ENCODE data around the gene RPP14. TPM values are rescaled to one million over a fixed set of nuclear protein-coding genes. Genes with fewer than 3 reads are reported as not detected.
"Not testable (repeated sequence)": the region's sequence is repeated elsewhere in the genome, so short reads cannot be mapped to it uniquely, and the experiment has no call there.

Gene RPP14
- 20.0 and 23.0 TPM in 2 replicates for total RNA-seq (2014; rRNA removed; shearing (Covaris generic))
- polyA plus RNA-seq (2015; cell fraction: cytosol; rRNA removed), result 16.8 and 17.5 TPM in 2 replicates
- 14.2 and 16.2 TPM in 2 replicates for polyA plus RNA-seq (2015; cell fraction: nucleus; rRNA removed)

- DNase-seq (ENCODE audit: low read depth), result peak; percentile 95
Measured at GRCh38 chr3:58305882-58306711, at the start of gene RPP14, which contains the start of gene HTD2. RPP14 (plus strand) TSS chr3:58306245; CDS start chr3:58310330, 4,085 bp downstream. HTD2 (plus strand) TSS chr3:58306520; CDS start chr3:58317614, 11,094 bp downstream.

- no peak for DNase-seq (ENCODE audit: low read depth)
Measured at GRCh38 chr3:58256511-58256910, 49.5 kb upstream of the RPP14 start.

- DNase-seq (ENCODE audit: low read depth), result no peak
Measured at GRCh38 chr3:58258392-58259055, 47.5 kb upstream of the RPP14 start.

GRCh38 chr3:58260261-58260731 lies 45.7 kb upstream of the RPP14 start:
- DNase-seq (ENCODE audit: low read depth), result peak; percentile 95

DNA sequence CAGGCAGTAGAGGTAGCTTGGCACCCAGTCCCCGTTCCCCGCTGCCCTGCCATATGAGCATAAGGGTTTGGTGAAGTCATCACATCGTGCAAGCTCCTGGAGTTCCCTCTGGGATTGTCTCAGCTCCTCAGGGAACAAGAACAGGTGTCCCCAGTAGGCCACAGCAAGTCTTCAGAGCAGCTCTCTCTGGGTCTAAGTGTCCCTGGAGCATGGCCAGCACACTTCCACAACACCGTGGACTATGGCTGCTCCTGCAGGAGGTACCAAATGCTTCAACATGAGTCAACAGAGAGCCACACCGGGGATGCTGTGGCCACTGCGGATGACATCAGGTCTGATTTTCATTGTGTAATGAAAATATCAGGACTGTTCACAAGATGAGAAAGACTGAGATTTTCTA lies 45.3 kb upstream of the RPP14 start:
- no peak for DNase-seq (ENCODE audit: low read depth)

DNA sequence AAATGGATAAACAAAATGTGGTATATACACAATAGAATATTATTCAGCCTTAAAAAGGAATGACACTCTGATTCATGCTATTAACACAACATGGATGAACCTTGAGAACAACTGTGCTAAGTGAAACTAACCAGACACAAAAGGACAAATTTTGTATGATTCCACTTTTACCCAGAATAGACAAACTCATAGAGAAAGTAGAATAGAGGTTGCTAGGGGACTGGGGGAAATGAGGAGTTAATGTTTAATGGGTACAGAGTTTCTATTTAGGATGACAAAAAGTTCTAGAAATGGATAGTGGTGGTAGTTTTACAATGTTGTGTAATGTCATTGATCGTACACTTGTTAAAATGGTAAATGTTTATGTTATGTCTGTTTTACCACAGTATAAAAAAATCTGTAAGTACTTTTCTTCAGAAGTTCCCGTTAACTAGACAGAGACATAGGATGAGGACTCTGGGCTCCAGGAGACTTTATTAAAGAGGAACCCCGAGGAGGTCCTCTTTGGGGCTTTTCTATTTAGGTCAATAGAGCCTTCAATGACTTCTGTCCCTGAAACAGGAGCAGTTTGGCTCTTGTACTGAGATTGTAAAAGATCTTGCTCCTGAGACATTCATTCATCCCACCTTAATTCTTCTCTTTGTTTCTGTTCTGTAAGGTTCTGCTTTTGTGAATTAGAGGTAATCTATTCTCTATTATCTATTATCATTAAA lies 43.9 kb upstream of the RPP14 start:
- no peak for DNase-seq (ENCODE audit: low read depth)

DNA sequence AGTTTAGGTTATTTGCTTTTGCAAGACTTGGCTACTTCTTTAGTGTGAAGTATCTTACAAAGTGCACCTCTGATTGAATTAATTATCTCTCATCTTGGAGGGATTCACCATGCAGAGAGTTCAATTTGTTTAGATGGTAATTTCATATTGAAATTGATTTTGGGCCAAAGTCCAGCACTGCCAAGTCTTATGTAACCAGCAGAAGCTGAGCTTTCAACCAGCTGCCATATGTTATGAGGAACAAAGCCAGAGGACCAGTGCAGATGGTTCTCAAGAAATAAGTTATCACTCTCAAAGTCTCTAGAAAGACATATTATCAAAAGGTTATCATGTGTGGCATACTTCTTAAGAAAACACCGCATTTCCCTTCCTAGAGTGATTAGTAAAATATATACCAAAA lies 39.5 kb upstream of the RPP14 start:
- no peak for DNase-seq (ENCODE audit: low read depth)

- DNase-seq (ENCODE audit: low read depth), result not testable (repeated sequence)
Measured at GRCh38 chr3:58267543-58267942, 38.5 kb upstream of the RPP14 start.

- no peak for DNase-seq (ENCODE audit: low read depth)
Measured at GRCh38 chr3:58269356-58269755, 36.7 kb upstream of the RPP14 start.

GRCh38 chr3:58270485-58270884 lies 35.6 kb upstream of the RPP14 start:
- no peak for DNase-seq (ENCODE audit: low read depth)

- peak; percentile 93 for DNase-seq (ENCODE audit: low read depth)
Measured at GRCh38 chr3:58271901-58272501, 34.0 kb upstream of the RPP14 start.

DNA sequence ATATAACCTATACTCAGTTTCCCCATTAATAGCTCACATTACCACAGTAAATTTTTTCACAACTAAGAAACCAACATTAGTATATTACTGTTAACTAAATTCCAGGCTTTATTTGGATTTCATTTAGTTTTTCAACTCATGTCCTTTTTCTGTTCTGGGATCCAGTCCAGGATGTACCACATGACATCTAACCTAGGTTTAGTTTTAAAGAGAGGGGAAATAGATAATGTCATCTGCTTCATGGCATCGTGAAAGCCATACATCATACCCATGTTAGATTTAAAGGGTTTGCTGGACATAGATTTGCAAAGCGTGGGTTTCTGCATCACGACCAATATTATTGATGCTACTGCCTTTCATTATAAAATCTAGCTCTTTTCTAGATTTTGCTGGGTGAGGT lies 33.2 kb upstream of the RPP14 start:
- DNase-seq (ENCODE audit: low read depth), result no peak

- DNase-seq (ENCODE audit: low read depth), result not testable (repeated sequence)
Measured at GRCh38 chr3:58273362-58273761, 32.7 kb upstream of the RPP14 start.

- no peak for DNase-seq (ENCODE audit: low read depth)
Measured at GRCh38 chr3:58274027-58274614, 31.9 kb upstream of the RPP14 start.

GRCh38 chr3:58281069-58281468 lies 25.0 kb upstream of the RPP14 start:
- DNase-seq (ENCODE audit: low read depth), result no peak

DNA sequence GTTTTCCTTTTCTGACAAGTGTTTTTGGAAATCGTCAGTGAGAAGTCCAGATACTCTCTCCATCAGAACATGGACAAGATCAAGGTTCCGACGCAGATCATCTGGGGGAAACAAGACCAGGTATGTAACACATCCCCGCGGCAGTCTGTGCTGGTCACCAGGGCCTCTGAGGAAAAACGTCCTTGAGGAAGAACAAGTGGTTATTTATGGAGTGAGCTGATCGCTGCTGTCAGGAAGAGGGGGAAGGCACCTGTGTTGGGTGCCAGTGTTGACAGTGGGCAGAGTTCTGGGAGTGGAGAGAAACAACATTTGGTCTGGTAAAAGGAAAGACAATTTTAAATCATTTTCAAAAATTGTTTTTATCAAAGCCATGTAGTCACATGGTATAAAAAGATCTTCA lies 20.7 kb upstream of the RPP14 start:
- DNase-seq (ENCODE audit: low read depth), result no peak

DNA sequence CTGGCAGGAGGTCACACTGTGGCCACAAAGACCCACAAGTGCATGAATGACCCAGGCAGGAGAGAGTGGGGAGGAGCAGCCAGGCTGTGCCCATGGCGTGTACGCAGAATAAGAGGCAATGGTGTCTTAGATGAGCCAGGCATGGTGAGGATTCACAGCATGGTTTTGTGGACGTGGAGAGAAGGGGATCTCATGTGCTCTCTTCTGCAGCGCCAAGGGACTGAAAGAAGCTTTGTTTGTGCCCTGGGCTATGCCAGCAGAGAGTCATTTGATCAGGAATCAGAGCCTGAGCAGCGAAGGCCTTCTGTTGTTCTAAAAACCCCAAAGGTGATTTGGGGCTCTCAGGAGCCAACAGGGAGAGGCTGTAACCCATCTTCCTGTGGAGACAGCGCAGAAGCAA lies 18.7 kb upstream of the RPP14 start:
- no peak for DNase-seq (ENCODE audit: low read depth)

DNA sequence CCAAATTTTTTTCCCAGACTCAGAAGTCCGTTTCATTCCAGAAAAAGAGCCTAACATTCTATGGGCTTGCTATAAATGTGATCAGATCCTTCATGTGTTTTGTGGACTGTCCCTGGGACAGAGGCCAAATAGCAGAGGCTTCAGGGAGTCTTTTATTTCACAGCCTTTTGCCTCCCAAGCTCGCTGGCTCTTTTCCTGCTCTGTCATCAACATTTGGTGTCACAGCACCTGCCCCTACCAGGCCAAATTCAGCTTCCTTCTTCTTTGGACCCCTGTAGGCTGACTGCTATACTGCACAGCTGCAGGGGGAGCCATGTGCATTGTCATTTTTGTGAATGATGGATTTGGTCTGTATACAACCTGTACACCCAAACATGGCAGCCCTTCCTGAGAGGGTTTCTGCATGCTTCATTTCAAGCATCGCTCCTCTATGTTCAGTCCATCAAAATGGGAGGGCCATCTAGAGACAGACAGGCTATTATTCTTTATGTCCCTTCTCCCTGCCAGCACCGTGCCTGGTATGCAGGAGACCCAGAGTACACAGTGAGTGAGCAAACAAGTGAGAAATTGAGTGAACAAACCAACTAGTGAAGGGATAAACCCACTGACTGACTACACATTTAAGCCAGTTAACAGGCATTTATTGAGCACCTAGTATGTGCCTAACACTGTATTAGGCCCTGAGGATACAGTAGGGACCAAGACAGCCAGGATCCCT lies 17.9 kb upstream of the RPP14 start:
- no peak for DNase-seq (ENCODE audit: low read depth)

- not testable (repeated sequence) for DNase-seq (ENCODE audit: low read depth)
Measured at GRCh38 chr3:58288964-58289613, 17.0 kb upstream of the RPP14 start.

DNA sequence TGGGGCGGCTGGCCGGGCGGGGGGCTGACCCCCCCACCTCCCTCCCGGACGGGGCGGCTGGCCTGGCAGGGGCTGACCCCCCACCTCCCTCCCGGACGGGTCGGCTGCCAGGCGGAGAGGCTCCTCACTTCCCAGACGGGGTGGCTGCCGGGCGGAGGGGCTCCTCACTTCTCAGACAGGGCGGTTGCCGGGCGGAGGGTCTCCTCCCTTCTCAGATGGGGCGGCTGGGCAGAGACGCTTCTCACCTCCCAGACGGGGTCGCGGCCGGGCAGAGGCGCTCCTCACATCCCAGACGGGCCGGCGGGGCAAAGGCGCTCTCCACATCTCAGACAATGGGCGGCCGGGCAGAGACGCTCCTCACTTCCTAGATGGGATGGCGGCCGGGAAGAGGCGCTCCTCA lies 15.6 kb upstream of the RPP14 start:
- not testable (repeated sequence) for DNase-seq (ENCODE audit: low read depth)
